Activated naive CD8-positive, alpha-beta T cell (primary cell): Measurements from ENCODE around the gene ASGR1.

Source experiments
- H3K27ac Mint-ChIP-seq: one replicate; pipeline ENCODE4 v1.8.0; 2021; ENCODE audit warnings: mixed read lengths
- H3K27me3 Mint-ChIP-seq: one replicate; pipeline ENCODE4 v1.8.0; 2021; ENCODE audit warnings: mixed read lengths
- H3K36me3 Mint-ChIP-seq: one replicate; pipeline ENCODE4 v1.8.0; 2021; ENCODE audit warnings: mixed read lengths
- H3K4me1 Mint-ChIP-seq: one replicate; pipeline ENCODE4 v1.8.0; 2021; ENCODE audit warnings: low read depth, mixed read lengths
- H3K4me3 Mint-ChIP-seq: one replicate; pipeline ENCODE4 v1.8.0; 2021; ENCODE audit warnings: mild to moderate bottlenecking, mixed read lengths
- H3K9me3 Mint-ChIP-seq: one replicate; pipeline ENCODE4 v1.8.0; 2021; ENCODE audit warnings: low read depth, mixed read lengths

The ASGR1 gene

DNA sequence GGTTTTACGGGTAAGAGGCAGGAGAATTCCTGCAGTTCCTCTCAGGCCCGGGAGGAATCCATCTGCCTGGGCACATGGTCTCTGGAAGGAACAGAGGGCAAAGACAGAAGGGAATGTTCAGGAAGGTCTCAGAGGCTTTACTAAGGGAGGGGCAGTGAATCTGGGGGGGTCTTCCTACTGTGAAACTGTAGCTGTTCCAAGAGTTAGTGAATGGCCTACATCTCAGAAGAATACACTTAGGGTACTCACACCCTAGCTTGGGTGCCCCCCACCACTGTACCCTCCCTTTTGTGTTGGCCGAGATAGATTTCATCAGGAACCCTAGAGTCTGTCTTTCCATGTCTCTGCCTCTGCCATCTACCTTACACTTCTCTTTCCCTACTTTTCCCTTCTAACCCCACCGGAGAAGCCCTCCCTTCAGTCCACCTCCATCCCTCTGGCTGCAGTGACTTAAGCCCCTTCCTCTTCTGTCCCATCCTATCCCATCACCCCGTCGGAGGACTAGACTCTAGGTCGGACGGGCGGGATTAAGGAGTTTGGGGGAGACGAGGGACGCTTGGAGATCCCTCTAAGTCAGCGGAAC, 40.1 kb upstream of the ASGR1 start:
- peak overlapping the region; percentile 95 for H3K27ac Mint-ChIP-seq
- H3K4me3 Mint-ChIP-seq: peak overlapping the region; percentile 93
- no peaks in the 10 kb centered on the region for H3K27me3 Mint-ChIP-seq
- peaks cover 63% of the 10 kb centered on the region for H3K4me1 Mint-ChIP-seq
- H3K36me3 Mint-ChIP-seq: peaks cover 3% of the 10 kb centered on the region
- H3K9me3 Mint-ChIP-seq: no peaks in the 10 kb centered on the region

DNA sequence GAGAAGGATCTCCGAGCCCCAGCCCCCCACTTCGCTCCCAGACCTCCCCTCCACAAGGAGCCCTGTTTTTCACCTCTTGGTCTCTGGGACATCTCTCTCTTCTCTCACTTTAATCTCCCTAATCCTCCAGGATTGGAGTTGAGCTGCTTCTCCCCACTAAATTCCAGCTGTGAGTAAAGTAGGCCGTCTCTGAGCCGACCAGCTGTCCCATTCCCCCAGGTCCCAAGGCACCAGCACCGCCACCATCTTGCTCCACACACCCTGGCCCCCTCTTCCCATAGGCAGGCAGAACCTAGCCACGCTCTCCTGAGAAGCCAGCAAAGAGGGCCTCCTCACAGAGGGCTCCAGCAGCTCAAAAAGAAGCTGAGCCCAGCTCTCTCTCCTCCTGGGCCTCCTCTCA, 39.6 kb upstream of the ASGR1 start:
- peak overlapping the region; percentile 93 for H3K4me3 Mint-ChIP-seq
- peak overlapping the region; percentile 95 for H3K27ac Mint-ChIP-seq
- H3K36me3 Mint-ChIP-seq: peaks cover under 1% of the 10 kb centered on the region
- H3K9me3 Mint-ChIP-seq: no peaks in the 10 kb centered on the region
- no peaks in the 10 kb centered on the region for H3K27me3 Mint-ChIP-seq
- H3K4me1 Mint-ChIP-seq: peaks cover 69% of the 10 kb centered on the region

DNA sequence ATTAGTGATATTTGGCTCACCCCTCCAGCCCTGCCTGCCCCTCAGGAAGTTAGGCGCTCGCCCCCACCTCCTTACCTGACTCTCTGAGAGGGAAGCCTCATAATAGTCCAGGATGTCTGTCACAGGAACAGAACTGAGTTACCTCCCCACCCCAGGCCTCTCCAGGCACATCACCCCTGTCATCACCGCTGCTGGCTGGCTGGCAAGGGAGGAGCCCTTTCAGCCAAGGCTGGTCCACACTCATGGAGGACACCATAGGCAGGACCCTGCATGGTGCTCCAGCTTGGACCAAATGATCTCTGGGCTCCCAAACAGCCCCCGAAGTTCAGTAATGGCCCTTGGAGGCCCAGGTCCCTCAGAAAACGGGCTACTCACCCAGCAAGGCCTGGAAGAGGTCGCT, 39.0 kb upstream of the ASGR1 start:
- H3K27me3 Mint-ChIP-seq: no peaks in the 10 kb centered on the region
- peaks cover 71% of the 10 kb centered on the region for H3K4me1 Mint-ChIP-seq
- H3K27ac Mint-ChIP-seq: peak overlapping the region; percentile 70
- peak overlapping the region; percentile 68 for H3K4me3 Mint-ChIP-seq
- no peaks in the 10 kb centered on the region for H3K9me3 Mint-ChIP-seq
- no peaks in the 10 kb centered on the region for H3K36me3 Mint-ChIP-seq

DNA sequence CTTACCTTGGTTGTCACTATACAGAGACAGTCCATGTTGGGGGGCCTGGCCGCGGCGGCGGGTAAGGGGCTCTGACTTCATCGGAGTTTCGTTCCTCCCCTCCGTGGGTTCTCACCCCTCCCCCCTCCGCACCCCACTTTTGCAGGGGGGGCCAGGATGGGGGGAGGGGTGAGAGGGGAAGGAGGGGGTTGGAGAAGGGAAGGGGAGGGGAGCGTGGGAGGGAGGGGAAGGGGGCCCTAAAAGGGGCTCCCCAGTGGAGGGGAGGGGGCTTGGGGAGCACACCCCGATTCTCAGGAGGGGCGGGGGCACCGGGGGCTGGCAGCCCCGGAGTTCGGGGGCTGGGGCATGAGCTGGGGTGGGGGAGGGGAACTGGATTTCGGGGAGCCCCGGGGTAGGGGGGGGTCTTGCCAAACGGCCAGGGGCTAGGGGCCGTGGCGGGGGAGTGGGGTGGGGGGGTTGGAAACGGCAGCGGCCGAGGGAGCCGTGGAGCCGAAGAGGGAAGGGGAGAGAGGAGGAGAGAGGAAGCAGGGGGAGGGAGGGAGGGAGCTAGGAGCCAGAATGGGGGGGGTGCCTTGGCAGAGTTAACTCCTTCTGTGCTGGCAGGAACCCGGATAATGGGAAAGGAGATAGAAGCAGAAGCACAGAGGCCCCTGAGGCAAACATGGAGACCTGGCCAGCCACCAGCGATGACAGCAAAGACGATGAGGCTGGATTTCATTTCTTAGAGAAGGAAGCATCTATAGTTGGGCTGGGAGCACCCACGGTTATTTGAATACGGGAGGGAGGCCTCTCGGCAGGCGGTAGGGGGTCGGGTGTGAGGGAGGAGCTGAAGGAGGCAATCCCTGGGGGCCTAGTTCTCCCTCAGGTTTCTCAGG, 38.2 kb upstream of the ASGR1 start:
- Mint-ChIP-seq H3K9me3 (no peaks in the 10 kb centered on the region), H3K4me3 (peak overlapping the region; percentile 68), H3K36me3 (no peaks in the 10 kb centered on the region), H3K27me3 (no peaks in the 10 kb centered on the region), H3K4me1 (peaks cover 71% of the 10 kb centered on the region), H3K27ac (peak overlapping the region; percentile 70)

DNA sequence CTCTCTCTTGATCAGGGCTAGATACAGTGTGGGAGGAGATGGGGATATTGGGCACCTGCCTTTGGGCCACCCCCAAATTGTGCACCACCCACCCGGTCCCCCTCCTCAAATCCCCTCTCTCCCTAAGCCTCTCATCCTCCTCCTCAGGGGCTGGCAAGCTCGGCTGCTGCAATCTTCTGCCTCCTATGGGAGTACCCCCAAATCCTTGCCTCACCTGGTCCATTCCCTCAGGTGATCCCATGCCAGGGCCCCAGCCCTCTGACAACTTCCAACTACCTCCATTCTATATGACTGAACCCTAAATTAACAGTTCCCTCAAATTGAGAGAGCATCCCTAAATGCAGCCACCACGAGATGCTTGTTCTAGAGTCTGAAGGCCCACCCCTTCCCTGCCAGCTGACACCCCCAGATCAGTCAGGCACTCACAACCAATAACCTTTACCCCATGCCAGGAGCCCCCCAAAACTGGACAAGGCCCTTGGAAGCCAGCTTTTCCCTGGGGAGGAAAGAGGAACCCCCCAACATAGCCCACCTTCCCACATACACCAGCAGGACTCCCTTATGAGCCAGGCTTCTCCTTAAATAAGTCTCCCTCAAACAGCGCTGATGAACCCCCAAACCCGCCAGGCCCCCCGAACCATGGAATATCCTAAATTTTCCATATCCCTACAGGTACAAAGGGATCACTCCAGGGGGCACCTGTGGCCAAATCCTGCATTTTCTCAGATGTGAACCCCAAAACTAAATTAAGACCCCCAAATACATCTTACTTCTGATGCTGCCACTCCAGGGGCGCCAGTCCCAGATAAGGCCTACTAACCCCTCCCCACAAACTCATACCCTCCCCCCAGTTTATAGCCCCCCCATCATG, 37.3 kb upstream of the ASGR1 start:
- no peaks in the 10 kb centered on the region for H3K9me3 Mint-ChIP-seq
- H3K4me3 Mint-ChIP-seq: peak overlapping the region; percentile 61
- H3K27ac Mint-ChIP-seq: peak overlapping the region; percentile 67
- H3K27me3 Mint-ChIP-seq: no peaks in the 10 kb centered on the region
- H3K36me3 Mint-ChIP-seq: no peaks in the 10 kb centered on the region
- H3K4me1 Mint-ChIP-seq: peaks cover 77% of the 10 kb centered on the region

DNA sequence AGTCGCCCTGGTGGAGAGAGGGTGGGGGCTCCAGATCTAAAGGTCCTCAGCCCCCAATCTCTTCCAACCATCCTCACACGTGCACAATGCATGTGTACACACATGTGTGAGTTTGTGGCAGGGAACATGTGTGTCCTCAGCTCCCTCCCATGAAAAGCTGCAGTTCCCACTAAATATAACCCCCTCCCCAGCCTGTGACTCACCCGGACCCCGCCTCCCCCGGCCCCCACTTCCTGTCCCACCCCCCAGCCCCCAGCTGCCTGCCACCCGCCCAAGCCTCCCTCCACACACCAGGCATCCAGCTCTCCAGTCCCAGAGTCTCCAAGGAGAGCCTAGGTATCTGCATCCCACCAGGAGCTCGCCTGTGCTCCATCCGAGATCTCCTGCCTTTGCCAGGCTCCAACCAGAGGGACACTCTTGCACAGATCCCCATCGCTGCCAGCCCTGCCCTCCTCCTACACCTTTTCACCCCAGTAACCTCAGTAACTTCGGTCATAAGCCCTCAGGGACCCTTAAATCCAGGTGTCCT, 36.5 kb upstream of the ASGR1 start:
- peaks cover 70% of the 10 kb centered on the region for H3K4me1 Mint-ChIP-seq
- H3K9me3 Mint-ChIP-seq: no peaks in the 10 kb centered on the region
- peak overlapping the region; percentile 91 for H3K27ac Mint-ChIP-seq
- H3K27me3 Mint-ChIP-seq: no peaks in the 10 kb centered on the region
- H3K36me3 Mint-ChIP-seq: no peaks in the 10 kb centered on the region
- peak overlapping the region; percentile 89 for H3K4me3 Mint-ChIP-seq

DNA sequence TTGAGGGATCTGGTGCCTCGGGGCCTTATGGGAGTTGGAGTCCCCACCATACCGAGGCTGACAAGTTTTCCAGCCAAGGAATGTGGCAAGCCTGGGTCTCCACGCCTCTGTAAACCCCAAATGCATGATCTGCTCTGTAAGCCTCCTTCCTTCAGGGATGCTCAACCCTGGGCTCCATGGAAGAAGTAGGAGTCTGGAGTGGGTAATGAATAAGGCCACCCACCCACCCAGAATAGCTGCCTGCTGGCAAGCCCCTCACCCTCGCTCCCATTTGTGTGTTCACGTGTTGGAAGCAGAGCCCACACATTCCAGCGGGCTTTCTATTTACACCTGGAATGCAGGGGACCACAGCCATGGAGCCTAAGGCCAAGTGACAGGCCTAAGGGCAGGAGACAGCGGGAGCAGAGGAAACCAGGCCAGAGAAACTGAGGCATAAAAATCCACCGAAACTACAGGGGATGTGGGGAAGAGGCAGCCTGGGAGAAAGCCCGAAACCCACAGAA, 36.0 kb upstream of the ASGR1 start:
- Mint-ChIP-seq H3K9me3 (no peaks in the 10 kb centered on the region), H3K36me3 (no peaks in the 10 kb centered on the region), H3K4me3 (peak overlapping the region; percentile 89), H3K27me3 (no peaks in the 10 kb centered on the region), H3K27ac (peak overlapping the region; percentile 91), H3K4me1 (peaks cover 66% of the 10 kb centered on the region)

- Mint-ChIP-seq H3K4me1 (peaks cover 63% of the 10 kb centered on the region), H3K27me3 (no peaks in the 10 kb centered on the region), H3K4me3 (peak overlapping the region; percentile 89), H3K36me3 (no peaks in the 10 kb centered on the region), H3K27ac (peak overlapping the region; percentile 91), H3K9me3 (no peaks in the 10 kb centered on the region)
These were observed 35.3 kb upstream of the ASGR1 start for GRCh38 chr17:7214300-7215135.

- H3K27ac Mint-ChIP-seq: peak overlapping the region; percentile 91
These were observed 34.7 kb upstream of the ASGR1 start for GRCh38 chr17:7213895-7214299.

DNA sequence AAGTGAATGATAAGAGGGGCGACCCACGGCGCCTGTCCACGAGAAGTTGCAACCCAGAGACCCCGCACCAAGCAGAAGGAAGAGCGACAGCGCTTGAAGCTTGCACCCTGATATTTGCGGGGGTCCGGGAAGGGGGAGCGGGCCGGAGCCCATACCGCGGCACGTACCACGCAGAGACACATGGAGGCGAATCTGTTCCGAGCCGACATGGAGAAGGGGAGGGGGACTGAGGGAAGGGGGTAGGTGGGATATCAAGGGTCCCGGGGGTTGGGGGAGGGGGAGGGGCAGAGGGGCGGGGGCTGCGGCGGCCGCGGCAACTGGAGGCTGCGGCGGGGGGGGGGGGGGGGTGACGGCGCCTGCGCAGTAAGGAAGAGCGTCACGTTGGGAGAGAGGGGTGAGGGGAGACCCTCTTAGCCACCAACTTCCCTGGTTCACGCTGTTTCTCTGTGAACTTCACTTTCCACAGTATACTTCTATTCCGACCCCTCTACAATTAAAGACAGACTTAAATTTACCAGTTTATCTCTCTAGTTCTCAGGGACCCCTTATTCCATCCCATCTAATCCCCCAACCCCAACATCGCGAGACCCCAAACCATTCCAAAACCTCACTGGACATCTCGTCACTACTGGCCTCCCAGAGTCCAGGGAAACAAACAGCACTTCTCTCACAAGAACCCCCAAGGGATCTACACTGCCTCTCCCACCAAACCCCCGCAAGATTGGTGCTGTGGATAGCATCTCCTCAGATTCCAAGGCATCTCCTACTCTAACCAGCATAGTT, 32.5 kb upstream of the ASGR1 start:
- Mint-ChIP-seq H3K4me3 (no peak overlapping the region), H3K27me3 (no peaks in the 10 kb centered on the region), H3K4me1 (peaks cover 45% of the 10 kb centered on the region), H3K36me3 (no peaks in the 10 kb centered on the region), H3K9me3 (no peaks in the 10 kb centered on the region), H3K27ac (no peak overlapping the region)

More at GRCh38 chr17:7213895-7214299, 34.7 kb upstream of the ASGR1 start:
- Mint-ChIP-seq H3K4me1 (peaks cover 57% of the 10 kb centered on the region), H3K4me3 (peak overlapping the region; percentile 89), H3K27me3 (no peaks in the 10 kb centered on the region), H3K36me3 (no peaks in the 10 kb centered on the region), H3K9me3 (no peaks in the 10 kb centered on the region)

DNA sequence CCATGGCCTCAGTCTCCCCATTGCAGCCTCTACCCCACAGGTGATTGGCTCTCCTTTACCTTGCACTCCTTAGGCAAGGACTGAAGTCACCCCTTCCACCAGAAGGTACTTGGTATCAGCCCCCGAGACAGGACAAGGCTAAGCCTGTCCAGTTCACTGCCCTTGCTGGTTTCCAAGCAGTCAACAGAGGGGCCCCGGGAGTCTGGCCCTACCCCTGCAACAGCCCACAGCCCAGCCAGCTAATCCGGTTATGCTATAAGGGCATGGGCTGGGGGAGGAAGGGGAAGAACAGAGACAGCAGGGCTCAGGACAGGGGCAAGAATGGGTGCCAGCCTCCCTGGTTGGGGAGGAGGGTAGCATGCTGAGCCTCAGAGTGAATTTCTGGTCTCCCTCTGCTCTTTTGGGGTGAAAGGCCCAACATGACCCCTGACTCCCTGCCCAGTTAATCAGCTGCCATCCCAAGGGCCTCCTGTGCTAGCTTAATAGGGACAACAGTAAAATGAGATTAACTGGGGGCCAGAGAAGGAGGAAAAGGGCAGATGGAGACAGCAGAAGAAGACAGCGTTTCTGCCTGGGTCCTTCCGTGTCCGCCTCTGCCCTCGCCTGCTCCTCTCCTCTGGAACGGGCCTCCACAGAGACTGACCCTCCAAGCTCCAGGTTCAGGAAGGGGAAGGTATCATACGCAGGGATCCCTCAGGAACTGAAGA, 29.7 kb upstream of the ASGR1 start:
- no peak overlapping the region for H3K27ac Mint-ChIP-seq
- peaks cover 42% of the 10 kb centered on the region for H3K4me1 Mint-ChIP-seq
- H3K4me3 Mint-ChIP-seq: no peak overlapping the region
- no peaks in the 10 kb centered on the region for H3K9me3 Mint-ChIP-seq
- H3K36me3 Mint-ChIP-seq: no peaks in the 10 kb centered on the region
- H3K27me3 Mint-ChIP-seq: no peaks in the 10 kb centered on the region

GRCh38 chr17:7208027-7208571, 28.9 kb upstream of the ASGR1 start:
- Mint-ChIP-seq H3K36me3 (no peaks in the 10 kb centered on the region), H3K27ac (no peak overlapping the region), H3K27me3 (no peaks in the 10 kb centered on the region), H3K9me3 (no peaks in the 10 kb centered on the region), H3K4me3 (no peak overlapping the region), H3K4me1 (peaks cover 35% of the 10 kb centered on the region)
